ENCODE measurements around the gene APRT.

The APRT gene

DNA sequence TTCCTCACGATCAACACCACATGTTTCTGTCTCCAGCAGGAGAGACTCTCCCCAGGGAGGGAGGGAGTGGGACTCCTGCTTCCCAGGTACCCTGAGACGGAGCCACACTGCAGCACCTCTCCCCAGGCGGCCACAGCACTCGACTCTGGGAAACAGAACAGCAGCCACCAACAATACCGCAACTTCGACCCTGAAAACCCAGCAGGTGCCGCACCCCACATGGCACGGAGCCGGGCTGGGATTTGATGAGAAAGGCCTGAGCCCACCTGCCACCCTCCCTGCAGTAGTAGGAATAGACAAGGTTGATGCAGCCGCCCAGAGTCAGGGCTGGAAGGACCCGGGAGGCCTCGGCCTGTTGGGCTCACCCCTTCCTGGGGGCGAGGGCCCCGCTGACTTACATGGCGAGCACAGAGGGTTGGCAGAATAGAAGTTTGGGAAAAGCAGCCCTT is 30.6 kb upstream of the APRT start:
- TF ChIP-seq, protein P1, sequence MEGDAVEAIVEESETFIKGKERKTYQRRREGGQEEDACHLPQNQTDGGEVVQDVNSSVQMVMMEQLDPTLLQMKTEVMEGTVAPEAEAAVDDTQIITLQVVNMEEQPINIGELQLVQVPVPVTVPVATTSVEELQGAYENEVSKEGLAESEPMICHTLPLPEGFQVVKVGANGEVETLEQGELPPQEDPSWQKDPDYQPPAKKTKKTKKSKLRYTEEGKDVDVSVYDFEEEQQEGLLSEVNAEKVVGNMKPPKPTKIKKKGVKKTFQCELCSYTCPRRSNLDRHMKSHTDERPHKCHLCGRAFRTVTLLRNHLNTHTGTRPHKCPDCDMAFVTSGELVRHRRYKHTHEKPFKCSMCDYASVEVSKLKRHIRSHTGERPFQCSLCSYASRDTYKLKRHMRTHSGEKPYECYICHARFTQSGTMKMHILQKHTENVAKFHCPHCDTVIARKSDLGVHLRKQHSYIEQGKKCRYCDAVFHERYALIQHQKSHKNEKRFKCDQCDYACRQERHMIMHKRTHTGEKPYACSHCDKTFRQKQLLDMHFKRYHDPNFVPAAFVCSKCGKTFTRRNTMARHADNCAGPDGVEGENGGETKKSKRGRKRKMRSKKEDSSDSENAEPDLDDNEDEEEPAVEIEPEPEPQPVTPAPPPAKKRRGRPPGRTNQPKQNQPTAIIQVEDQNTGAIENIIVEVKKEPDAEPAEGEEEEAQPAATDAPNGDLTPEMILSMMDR (IDR thresholded peaks at IDR 0.05; ENCODE audit: insufficient read depth, low read depth, low read length, missing control alignments): no peak
- H3K4me3 ChIP-seq (ENCODE audit: low read depth, low read length): no peak overlapping the region
- no peak for DNase-seq (ENCODE audit: low read depth)

DNA sequence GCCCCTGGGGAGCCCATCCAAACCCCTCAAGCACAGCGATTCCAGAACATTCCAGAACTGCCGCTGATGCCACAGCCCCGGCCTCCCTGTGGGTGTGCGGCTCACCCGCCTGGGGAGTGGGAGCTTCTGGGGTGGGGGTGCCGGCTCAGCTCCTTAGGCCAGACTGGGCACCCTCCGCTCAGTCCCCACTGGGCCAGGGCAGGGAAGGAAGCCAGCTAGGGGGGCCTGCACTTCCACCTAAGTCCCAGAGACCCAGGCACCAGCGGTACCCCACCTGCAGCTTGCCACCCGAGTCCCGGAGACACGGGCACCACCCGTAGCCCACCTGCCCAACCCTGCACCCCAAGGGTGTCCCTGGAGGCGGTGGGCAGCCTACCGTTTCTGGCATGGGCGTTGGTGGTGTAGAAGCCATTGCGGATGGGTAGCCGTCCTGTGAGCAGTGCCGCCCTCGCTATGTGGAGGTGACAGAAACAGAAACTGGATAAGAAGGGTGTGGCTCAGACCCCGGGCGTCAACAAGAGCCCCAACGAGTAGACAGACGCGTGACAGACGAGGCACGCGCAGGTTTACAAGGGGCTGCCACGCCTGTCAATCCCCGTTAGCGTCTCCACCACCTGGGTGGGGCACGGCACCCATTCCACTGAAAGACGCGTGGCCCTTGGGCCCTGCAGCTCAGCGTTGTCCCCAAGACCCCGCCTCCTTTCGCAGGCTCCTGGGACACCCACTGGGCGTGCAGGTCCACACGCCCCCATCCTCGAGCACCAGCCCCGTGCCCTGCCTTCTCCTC is 30.0 kb upstream of the APRT start:
- DNase-seq (ENCODE audit: low read depth): no peak
- no peak overlapping the region for H3K4me3 ChIP-seq (ENCODE audit: low read depth, low read length)
- TF ChIP-seq, protein P1 (IDR thresholded peaks at IDR 0.05; ENCODE audit: insufficient read depth, low read depth, low read length, missing control alignments): no peak

DNA sequence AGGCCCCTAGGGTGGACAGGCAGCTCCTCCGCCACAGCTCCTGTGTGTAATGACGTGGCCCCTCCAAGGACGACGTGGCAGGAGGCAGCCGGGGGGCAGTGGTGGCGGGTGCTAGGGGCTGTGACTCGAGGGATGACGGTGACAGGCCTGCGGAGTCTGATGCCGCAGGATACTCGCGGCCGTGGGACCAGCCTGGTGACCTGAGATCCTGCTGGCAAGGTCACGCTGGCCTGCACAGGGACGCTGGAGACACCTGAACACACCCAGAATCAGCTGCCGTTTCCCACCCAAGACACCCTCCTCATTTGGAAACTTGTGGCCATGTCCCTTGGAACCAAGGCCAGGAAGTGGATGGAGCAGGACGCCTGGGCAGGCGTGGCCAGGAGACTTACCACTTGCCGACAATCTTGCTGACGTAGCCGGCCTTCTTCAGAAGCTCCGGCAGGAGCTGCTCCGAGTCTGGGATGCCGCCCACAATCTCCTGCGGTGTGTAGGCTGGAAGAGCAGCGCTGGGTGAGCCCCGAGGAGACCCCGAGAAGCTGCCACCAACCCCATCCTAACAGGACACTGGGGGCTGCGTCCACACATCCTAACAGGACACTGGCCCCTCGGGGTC is 29.0 kb upstream of the APRT start:
- DNase-seq (ENCODE audit: low read depth): no peak
- TF ChIP-seq, protein P1 (IDR thresholded peaks at IDR 0.05; ENCODE audit: insufficient read depth, low read depth, low read length, missing control alignments): no peak
- no peak overlapping the region for H3K4me3 ChIP-seq (ENCODE audit: low read depth, low read length)

DNA sequence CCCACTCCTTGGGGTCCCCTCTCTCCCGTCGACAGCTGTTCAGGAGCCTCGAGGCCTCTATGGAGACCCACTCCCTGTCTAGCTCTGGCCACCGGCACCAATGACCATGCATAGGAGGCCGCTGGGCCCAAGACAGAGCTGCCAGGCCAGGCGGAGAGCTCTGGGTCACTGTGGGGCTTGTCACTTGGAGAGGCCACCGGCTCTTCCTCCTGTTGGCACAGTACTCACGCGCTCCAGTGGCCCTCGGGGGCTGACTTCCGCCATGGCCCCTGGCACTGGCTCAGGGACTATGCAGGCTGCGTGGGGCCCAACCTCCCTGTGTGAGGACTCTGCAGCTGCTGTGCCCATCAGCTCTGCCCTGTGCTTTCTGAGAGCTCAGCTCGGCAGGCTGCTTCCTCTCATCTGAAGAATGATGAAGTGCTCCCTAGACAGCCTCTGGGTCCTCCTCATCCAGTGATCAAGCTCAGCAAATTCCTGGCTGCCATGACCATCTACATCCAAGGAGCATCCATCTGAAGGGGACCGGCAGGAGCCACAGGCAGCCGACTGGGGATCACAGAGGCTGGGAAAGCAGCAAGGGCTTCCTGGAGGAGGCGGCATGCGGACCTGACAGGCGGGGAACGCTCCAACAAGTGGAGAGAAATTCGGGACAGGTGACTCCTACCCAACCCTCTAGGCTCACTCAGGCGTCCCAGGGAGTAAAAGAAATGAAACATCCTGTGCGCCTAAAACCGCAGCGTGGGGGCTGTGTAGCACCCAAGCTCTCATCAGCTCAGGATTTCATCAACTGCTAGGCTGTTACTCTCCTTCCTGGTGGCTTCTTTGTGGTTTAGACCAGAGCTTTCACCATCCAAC is 28.2 kb upstream of the APRT start:
- DNase-seq (ENCODE audit: low read depth): no peak
- TF ChIP-seq, protein P1 (IDR thresholded peaks at IDR 0.05; ENCODE audit: insufficient read depth, low read depth, low read length, missing control alignments): no peak
- H3K4me3 ChIP-seq (ENCODE audit: low read depth, low read length): no peak overlapping the region

DNA sequence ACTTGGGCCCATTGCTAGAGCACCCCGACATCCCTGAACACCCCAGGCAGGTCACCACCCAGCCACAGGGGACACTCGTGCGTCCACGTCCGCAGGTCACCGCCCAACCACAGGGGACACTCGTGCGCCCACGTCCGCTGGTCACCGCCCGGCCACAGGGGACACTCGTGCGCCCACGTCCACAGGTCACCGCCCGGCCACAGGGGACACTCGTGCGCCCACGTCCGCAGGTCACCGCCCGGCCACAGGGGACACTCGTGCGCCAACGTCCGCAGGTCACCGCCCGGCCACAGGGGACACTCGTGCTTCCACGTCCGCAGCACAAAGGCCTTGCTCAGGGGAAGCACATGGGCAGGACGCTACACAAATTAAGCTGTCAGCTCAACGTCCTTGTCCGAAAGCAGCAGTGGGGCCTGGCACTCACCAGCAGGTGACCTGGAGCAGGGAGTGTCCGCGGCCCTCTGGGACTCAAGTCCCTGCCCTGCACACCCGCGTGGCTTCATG is 27.4 kb upstream of the APRT start:
- H3K4me3 ChIP-seq (ENCODE audit: low read depth, low read length): no peak overlapping the region
- no peak for DNase-seq (ENCODE audit: low read depth)
- TF ChIP-seq, protein P1 (IDR thresholded peaks at IDR 0.05; ENCODE audit: insufficient read depth, low read depth, low read length, missing control alignments): peak; percentile 0

DNA sequence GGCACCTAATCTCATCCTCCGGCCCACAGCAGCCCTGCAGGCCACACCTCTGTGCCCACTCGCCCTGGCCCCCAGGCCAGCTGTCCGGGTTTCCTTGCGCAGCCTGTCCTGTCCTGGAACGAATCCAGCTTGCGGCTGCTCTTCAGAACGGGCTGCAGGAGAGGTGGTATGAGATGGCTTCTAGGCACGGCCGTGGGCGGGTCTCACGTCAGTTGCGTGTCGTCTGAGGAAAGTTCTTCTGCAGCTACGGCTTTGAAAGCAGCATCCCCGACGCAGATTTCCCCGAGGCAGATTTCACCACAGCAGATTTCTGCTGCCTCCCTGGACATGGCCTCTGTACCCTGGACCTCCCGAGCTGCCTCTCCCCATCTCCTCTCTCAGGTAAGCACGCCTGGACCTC is 26.8 kb upstream of the APRT start:
- no peak overlapping the region for H3K4me3 ChIP-seq (ENCODE audit: low read depth, low read length)
- DNase-seq (ENCODE audit: low read depth): no peak
- TF ChIP-seq, protein P1 (IDR thresholded peaks at IDR 0.05; ENCODE audit: insufficient read depth, low read depth, low read length, missing control alignments): no peak

All from GM12865 (cell line).